ENCODE results near the gene GAB2.
"Not testable (repeated sequence)": the region's sequence is repeated elsewhere in the genome, so short reads cannot be mapped to it uniquely, and the experiment has no call there.

Gene GAB2

DNA sequence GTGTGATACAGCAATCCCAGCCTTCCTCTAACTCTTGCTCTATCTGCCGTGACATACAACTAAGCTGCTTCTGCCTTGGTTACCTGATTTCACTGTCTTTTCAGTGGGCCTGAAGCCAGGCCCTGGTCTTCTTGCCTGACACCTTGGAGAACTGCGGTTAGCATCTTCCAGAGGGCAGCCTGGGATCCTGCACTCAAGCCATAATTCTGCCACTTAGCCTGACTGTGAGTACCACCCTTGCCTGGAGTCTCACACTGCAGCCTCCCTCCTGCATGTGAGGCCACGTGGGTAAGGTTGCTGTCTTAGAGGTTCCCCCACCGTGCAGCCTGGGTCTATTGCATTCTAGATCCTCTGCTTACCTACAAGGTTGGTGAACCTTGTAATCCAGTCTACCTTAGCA is 193.1 kb downstream of the GAB2 start:
- DNase-seq (ENCODE audit: low read depth): no peak
- no peak for TF ChIP-seq CTCF (conservative IDR thresholded peaks at IDR 0.05; ENCODE audit: control insufficient read depth, insufficient read depth, low read depth, low read length)
- no peak overlapping the region for H3K4me3 ChIP-seq (ENCODE audit: control insufficient read depth, low read depth, low read length)

GRCh38 chr11:78223320-78223954 is 194.2 kb downstream of the GAB2 start:
- no peak overlapping the region for H3K4me3 ChIP-seq (ENCODE audit: control insufficient read depth, low read depth, low read length)
- no peak for DNase-seq (ENCODE audit: low read depth)
- TF ChIP-seq CTCF (conservative IDR thresholded peaks at IDR 0.05; ENCODE audit: control insufficient read depth, insufficient read depth, low read depth, low read length): no peak

GRCh38 chr11:78222726-78223125 is 194.9 kb downstream of the GAB2 start:
- DNase-seq (ENCODE audit: low read depth); H3K4me3 ChIP-seq (ENCODE audit: control insufficient read depth, low read depth, low read length): not testable (repeated sequence)

- TF ChIP-seq CTCF (conservative IDR thresholded peaks at IDR 0.05; ENCODE audit: control insufficient read depth, insufficient read depth, low read depth, low read length): no peak
- H3K4me3 ChIP-seq (ENCODE audit: control insufficient read depth, low read depth, low read length): no peak overlapping the region
- DNase-seq (ENCODE audit: low read depth): peak; percentile 27
These were observed 196.0 kb downstream of the GAB2 start for GRCh38 chr11:78221396-78222315.

DNA sequence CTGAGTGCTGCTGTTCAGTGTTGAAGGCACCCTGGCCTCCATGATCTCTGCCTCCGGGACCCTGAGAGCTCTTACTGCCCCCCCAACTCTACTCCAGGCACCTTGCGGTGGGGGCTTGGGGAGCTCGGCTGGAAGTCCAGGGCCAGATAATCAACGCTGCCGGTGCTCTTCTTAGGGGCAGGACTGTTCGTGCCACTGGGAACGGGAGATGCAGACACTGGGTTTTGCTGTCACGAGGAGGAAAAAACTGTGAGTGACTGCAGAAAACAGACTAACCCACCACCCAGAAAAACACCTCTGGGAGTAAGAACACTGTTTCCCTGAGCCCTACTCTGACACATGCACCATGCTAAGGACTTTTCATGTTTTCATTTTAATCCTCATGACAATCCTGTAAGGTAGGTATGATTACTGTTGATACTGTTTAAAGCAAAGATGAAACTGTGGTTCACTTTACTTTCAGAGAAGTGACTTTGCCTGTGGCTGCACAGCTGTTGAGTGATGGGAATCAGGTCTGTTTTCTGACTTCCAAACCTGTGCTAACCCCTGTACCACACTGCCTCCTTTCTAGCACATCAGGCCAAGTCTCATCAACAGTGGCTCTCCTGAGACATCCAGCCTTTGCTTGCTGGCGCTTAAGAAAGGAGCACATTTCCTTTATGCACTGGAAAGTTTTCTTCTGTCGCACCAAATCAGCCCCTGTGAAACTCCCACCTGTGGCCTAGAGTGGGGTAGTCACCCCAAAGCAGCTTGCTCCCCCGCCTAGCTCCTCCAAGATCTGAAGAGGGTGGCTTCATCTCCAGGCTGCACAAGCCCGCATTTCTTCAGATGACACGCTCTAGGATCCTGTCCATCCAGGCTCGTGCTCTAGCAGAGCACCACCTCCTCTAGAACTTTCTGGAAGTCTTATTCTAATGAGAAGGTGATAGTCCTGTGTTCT is 197.1 kb downstream of the GAB2 start:
- no peak overlapping the region for H3K4me3 ChIP-seq (ENCODE audit: control insufficient read depth, low read depth, low read length)
- no peak for TF ChIP-seq CTCF (conservative IDR thresholded peaks at IDR 0.05; ENCODE audit: control insufficient read depth, insufficient read depth, low read depth, low read length)
- no peak for DNase-seq (ENCODE audit: low read depth)

GRCh38 chr11:78219493-78220217 is 198.0 kb downstream of the GAB2 start:
- H3K4me3 ChIP-seq (ENCODE audit: control insufficient read depth, low read depth, low read length): no peak overlapping the region
- no peak for DNase-seq (ENCODE audit: low read depth)
- no peak for TF ChIP-seq CTCF (conservative IDR thresholded peaks at IDR 0.05; ENCODE audit: control insufficient read depth, insufficient read depth, low read depth, low read length)
